ENCODE measurements around the gene OR10A2.

DNA sequence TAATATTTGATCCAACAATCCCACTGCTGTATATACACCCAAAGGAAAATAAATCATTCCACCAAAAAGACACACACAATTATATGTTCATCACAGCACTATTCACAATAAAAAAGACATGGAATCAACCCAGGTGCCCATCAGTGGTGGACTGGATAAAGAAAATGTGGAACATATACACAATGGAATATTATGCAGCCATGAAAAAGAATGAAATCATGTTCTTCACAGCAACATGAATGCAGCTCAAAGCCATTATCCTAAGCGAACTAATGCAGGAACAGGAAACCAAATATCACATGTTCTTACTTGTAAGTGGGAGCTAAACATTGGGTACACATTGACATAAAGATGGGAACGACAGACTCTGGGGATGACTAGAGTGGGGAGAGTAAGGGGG, 56.8 kb downstream of the OR10A2 start:
- TF ChIP-seq ZNF274 (IDR thresholded peaks at IDR 0.05; ENCODE audit: low read depth, low read length) (no peak), YY1 (IDR thresholded peaks at IDR 0.05; ENCODE audit: insufficient read depth, insufficient read length) (no peak)

Measured in NT2/D1 (cell line).